NAMALWA (cell line): Measurements from ENCODE around the gene MPG.
"Not testable (repeated sequence)": the region's sequence is repeated elsewhere in the genome, so short reads cannot be mapped to it uniquely, and the experiment has no call there.

Source experiments
- DNase-seq: peaks from one replicate; pipeline ENCODE4 v3.0.0-alpha.2; 2015; ENCODE audit warnings: low spot score

The MPG gene

DNA sequence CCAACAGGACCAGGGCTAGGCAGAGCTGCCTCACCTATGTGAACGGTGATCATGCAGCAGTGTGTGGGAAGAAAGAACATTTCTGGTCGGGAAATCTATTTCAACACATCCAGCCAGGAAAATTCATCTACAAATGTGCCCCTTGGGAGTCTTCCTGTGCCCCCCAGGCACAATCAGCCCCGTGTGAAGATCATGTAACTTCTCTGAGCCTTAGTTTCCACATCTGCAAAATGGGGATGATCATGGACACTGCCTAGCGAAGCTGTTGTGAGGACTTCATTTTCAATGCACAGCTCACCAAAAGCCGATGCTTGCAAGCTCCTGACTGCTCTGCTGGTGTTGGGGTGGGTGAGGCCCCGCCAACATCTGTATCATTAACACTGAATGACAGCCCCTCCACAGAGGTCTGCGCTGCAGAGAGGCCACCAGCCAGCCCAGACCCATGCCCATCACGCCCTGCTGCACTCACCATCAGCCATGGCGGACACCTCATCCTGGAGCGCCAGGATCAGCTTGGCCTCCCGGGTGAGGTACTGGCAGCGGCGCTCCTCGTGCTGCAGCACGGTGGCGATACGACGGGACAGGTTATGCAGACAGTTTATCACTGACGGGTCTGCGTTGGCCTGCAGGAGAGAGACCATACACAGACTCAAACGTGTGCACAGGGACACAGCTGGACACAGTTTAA lies 34.3 kb downstream of the MPG start:
- no peak for DNase-seq

DNA sequence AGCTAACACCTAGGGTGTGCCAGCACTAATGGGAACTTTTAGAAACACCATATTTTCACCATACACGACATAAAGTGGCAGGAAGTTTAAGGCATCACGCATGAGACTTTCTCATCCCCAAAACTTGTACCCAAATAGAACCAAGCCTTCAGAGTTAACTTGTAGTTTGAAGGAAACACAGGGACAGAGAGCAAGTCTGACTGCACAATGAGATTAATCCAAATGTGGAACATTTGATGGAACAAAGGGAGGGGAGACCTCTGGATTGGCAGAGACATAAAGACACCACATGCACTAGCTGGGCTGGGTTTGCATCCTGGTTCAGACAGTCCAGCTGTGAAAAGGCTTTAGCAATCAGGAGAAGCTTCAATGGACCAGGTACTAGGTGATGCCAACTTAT lies 36.3 kb downstream of the MPG start:
- DNase-seq: no peak

DNA sequence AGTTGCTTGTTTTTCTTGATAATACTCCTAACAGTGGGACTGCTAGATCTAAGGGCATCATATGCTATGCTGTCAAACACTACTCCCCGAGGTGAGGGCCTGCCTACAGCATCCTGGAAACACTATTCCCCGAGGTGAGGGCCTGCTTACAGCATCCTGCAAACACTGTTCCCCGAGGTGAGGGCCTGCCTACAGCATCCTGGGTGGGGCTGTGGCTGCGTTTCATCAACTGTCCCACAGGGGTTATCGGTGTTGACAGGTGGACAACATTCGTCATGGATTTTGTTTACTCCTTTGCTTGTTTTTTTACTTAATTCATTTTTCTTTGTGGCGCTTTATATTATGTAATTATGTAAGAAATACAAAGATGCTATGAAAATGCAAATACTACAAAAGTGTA lies 38.0 kb downstream of the MPG start:
- no peak for DNase-seq

DNA sequence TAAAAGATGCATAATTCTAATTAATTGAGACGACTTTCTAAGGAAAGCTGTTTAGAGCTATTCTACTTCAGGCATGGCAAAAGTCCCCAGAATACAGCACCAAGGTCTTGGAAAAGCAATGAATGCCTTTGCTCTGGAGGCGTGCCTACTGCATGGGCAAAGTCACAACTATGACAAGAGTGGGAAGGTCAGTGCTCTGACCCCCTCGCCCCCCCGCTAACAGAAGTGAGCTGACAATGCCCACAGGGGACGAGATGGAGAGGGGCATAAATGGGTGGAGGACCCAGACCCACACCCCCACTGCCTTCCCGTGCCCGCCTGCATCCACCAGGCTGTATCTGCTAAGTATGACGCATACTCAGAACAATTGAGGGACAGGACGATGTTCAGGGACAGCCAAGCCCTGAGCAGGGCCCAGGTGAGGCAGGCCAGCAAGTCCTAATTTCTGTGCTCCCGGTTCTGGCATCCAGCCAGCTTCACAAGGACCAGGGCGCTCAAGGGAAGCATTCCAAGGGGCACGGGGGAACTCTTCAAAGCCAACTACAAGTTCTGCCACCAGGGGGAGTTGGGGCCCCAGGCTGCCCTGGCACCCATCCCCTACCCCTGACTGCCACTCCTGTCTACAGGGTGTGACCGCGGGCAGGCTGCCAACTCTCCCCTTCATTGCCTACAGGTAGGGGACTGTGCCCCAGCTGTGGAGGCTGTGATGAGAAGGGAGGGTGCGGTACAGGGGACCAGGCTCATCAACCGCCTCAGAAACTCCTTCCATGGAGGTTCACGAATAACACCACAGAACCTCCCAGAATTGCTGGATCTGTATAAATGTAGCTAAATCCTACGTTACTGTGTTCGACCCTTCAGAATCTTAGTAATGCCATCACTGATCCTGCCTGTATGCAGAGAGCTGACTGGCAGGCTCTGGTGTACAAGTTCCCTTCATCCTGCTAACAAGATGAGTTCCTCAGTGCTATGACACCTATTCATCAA lies 39.6 kb downstream of the MPG start:
- peak; percentile 76 for DNase-seq

DNA sequence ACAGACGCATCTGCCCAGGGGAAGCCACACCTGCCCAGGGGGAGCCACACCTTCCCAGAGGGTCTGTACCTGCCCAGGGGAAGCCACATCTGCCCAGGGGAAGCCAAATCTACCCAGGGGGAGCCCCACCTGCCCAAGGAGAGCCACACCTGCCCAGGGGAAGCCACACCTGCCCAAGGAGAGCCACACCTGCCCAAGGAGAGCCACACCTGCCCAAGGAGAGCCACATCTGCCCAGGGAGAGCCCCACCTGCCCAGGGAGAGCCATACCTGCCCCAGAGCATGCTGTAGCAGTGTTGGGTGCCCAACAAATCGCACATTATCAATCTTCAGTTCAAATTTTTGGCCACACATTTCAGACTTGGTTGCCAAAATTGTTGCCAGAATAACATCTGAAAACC lies 40.8 kb downstream of the MPG start:
- no peak for DNase-seq

DNA sequence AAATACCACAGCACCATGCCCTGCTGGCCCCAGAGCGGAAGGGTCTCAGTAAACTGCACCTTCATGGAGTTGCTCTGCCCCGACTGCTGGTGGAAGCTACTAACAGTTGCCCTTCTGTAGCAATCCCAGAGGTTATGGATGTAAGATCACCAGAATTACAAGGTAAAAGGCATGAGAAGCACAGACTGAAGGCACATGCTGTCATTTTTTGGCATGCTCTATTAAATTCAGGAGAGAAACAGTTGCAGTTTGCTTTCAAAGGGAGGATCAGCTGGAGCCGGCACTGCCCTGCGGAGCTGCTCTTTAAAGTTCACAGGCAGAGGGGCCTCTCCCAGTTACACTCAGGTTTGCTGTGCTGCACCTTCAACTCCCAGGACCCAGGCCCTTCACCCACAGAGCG lies 41.3 kb downstream of the MPG start:
- no peak for DNase-seq

DNA sequence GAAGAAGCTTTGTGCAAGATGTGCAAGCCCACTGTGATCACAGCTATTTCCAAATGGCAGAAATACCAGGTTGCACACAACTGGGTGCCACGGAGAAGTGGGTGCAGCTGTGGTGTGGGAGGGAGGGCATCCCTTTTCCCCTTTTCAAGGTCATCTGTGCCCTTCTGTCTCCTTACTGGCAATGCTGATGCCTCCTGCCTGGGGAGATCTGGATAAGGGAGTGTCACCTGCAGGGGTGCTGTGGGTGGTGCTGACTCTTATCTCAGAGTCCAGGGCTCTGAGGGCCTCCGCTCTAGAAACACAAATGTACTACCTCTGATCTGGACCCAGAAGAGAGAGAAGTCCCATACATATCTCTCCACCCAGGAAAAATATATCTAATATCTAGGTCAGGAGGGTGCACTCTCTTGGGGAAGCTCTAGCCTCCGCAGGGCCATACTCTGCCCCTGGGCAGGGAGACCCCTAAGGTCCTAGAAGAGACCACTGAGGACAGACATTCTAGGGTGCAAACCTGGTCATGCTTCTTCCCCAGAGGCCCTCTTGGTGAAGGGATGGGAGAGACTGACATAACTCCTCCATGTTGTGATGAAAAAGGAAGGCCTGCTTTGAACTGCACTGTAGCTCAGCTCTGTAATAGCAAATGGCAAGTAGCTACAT lies 41.9 kb downstream of the MPG start:
- DNase-seq: no peak

DNA sequence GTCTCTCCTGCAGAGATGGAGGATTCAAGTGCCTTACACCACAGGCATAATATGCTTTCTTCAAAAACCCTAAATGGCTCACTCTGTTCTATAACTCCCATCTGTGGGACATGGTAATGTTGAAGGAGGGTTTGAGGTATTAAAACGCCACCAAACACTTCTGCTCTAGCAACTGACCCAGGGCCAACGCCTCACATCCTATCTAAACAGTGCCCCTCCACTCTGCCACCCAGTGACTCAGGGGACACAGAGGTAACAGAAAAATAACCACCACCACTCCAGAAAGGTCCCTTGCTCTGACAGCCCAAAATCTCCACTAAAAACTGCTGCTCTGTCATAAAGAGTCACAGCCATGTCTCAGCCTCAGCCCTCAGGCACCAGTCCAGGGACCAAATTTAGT lies 42.7 kb downstream of the MPG start:
- no peak for DNase-seq

DNA sequence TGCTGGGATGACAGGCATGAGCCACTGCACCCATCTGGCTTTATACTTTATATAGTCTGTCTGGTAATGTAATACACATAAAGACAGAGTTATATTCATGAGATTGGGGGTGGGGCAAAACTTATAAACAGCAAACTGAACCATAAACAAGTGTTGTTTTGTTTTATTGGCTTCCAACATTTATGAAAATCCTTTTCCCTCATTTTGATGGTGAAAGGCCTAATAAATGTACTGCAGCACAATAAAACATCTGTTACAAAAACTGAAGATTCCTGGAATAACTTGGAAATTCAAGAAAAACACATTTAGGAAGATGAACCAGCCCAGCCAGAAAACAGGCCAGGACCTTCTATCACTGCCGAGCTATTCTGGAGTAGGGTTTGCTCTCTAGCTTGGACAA lies 44.3 kb downstream of the MPG start:
- no peak for DNase-seq

DNA sequence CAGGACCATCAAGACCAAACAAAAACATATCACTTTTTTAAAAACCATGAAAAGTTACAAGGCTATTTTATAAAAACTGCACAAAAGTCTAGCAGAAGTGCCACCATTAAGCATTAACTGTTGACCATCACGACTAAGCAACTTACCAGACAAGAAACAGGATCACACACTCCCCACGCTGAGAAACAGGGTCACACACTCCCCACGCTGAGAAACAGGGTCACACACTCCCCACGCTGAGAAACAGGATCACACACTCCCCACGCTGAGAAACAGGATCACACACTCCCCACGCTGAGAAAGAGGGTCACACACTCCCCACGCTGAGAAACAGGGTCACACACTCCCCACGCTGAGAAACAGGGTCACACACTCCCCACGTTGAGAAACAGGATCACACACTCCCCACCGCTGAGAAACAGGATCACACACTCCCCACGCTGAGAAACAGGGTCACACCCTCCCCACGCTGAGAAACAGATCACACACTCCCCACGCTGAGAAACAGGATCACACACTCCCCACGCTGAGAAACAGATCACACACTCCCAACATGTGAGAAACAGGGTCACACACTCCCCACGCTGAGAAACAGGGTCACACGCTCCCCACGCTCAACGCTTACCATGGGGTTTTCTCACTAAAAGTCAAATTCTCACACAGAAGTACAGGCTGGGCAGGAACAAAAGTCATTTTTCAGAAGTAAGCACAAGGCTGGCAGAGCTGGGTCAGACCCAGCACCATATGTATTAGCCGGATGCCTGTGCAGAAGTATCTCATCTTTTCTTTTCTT lies 45.7 kb downstream of the MPG start:
- DNase-seq: not testable (repeated sequence)

DNA sequence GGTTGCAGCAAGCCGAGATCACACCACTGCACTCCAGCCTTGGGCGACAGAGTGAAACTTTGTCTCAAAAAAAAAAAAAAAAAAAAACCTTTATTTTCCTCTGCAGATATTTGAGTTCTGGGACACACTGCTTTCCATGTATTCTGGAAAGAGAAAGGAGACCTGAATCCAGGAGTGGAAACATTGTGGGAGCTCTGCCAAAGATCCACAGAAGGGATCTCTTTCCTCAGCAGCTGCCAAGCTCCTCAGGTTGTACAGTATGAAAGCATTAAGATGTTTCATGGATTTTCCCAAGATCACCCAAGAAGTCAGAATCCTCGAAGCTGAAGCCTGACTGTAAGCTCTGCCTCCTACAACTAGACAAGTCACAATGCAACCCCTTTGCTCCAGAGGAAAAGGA lies 47.0 kb downstream of the MPG start:
- no peak for DNase-seq

DNA sequence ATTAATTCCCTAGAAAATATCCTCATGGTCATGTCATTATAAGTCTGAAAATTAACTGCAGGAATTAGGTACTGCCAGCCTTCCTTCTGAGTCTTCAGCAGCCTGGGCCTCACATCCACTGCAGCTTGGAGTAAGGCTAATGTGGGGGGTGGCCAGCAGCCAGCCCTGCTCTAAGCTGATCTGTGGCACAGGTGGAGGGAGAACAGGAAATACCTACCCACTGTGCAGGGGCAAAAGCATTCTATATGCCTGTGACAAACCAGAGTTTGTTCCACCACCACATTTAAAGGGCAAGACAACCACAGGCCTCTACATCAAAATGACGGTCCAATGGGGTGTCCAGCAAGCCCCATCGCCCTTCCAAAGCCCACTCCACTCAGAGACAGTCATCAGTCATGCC lies 51.0 kb downstream of the MPG start:
- no peak for DNase-seq

DNA sequence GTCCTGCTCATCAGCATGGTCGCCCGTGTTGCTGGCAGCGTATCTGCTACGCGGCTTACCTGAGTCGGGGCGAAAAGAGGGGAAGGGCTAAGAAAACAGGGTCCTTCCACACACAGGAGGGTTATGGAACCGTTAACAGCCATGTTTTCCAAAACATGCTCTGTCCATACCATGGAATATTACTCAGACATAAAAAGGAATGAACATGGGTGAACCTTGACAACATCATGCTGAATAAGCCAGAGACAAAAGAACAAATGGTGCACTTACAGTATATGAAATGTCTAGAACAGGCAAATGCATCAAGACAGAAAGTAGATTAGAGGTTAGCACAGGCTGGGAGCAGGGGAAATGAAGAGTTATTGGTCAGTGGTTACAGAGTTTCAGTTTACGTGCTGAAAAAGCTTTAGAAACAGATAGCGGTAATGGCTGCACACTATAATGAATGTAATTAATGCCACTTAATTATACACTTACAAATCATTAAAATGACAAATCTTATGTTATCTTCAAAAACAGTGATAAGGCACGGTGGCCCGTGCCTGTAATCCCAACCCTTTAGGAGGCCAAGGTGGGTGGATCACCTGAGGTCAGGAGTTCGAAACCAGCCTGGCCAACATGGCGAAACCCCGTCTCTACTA lies 52.6 kb downstream of the MPG start:
- DNase-seq: no peak

DNA sequence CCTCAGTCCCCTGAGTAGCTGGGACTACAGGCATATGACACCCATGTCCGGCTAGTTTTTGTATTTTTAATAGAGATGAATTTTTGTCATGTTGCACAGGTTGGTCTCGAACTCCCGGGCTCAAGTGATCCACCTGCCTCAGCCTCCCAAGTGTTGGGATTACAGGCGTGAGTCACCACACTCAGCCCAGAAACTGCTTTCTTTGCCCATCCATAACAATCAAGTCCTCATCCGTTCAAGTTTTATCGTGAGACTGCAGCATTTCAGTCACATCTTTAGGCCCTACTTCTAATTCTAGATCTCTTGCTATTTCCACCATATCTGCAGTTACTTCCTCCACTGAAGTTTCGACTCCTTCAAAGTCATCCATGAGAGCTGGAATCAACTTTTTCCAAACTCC lies 54.1 kb downstream of the MPG start:
- DNase-seq: no peak

DNA sequence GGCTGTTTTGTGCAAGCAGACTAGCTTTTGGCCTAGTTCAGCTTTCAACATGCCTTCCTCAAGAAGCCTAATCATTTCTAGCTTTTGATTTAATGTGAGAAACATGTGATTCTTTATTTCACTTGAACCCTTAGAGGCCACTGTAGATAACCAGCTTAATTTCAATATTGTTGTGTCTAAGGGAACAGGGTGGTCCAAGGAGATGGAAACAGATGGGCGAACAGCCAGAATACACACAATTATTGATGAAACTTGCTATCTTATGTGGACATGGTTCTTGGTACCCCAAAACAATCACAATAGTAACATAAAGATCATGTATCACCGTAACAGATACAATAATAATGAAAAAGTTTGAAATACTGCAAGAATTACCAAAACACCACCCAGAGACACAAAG lies 55.7 kb downstream of the MPG start:
- no peak for DNase-seq
